ENCODE results near the gene ERAL1.

DNA sequence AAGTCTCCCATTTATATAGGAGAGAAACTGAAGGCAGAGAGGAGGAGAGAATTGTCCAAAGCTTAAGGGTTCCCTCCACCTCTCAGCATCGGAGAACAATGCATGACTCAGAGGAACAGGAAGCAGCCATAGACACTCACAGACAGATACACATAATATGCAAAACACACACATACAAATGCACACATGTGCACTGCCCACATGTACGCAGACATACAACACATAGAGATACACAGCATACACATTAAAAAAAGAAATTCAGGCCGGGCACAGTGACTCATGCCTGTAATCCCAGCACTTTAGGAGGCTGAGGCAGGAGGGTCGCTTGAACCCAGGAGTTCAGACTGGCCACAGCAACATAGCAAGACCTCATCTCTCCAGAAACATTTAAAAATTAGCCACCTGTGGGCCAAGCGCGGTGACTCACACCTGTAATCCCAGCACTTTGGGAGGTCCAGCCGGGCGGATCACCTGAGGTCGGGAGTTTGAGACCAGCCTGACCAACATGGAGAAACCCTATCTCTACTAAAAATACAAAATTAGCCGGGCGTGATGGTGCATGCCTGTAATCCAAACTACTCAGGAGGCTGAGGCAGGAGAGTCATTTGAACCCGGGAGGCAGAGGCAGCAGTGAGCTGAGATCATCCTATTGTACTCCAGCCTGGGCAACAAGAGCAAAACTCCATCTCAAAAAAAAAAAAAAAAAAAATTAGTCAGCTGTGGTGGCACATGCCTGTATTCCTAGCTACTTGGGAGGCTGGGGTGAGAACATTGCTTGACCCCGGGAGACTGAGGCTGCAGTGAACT, 11.3 kb downstream of the ERAL1 start:
- TF ChIP-seq, protein P1, sequence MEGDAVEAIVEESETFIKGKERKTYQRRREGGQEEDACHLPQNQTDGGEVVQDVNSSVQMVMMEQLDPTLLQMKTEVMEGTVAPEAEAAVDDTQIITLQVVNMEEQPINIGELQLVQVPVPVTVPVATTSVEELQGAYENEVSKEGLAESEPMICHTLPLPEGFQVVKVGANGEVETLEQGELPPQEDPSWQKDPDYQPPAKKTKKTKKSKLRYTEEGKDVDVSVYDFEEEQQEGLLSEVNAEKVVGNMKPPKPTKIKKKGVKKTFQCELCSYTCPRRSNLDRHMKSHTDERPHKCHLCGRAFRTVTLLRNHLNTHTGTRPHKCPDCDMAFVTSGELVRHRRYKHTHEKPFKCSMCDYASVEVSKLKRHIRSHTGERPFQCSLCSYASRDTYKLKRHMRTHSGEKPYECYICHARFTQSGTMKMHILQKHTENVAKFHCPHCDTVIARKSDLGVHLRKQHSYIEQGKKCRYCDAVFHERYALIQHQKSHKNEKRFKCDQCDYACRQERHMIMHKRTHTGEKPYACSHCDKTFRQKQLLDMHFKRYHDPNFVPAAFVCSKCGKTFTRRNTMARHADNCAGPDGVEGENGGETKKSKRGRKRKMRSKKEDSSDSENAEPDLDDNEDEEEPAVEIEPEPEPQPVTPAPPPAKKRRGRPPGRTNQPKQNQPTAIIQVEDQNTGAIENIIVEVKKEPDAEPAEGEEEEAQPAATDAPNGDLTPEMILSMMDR (IDR thresholded peaks at IDR 0.05) = no peak
- no peak for TF ChIP-seq POLR2A (IDR thresholded peaks at IDR 0.05)
